ENCODE measurements around the gene KDM3A.

KDM3A gene

DNA sequence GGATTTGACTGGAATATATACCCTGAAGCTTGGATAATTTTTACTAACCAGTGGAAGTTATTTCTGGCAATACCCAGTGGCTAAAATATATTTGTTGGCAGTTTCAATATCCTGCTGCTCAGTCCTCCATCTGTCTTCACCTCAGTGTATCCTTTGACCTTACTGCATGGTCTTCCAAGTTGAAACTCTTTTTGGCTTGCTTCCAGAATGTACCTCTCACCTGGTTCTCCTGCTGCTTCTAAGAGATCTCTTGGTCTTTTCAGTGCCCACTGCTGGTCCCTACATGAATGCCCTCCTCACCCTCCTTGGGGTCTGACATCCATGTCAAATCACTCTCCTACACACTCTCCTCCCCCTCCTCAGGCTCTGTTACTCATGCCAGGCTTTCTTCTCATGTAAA, 4.8 kb upstream of the KDM3A start:
- TF ChIP-seq, protein P1, sequence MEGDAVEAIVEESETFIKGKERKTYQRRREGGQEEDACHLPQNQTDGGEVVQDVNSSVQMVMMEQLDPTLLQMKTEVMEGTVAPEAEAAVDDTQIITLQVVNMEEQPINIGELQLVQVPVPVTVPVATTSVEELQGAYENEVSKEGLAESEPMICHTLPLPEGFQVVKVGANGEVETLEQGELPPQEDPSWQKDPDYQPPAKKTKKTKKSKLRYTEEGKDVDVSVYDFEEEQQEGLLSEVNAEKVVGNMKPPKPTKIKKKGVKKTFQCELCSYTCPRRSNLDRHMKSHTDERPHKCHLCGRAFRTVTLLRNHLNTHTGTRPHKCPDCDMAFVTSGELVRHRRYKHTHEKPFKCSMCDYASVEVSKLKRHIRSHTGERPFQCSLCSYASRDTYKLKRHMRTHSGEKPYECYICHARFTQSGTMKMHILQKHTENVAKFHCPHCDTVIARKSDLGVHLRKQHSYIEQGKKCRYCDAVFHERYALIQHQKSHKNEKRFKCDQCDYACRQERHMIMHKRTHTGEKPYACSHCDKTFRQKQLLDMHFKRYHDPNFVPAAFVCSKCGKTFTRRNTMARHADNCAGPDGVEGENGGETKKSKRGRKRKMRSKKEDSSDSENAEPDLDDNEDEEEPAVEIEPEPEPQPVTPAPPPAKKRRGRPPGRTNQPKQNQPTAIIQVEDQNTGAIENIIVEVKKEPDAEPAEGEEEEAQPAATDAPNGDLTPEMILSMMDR (conservative IDR thresholded peaks at IDR 0.05): no peak
- H3K27ac ChIP-seq: no peak overlapping the region

DNA sequence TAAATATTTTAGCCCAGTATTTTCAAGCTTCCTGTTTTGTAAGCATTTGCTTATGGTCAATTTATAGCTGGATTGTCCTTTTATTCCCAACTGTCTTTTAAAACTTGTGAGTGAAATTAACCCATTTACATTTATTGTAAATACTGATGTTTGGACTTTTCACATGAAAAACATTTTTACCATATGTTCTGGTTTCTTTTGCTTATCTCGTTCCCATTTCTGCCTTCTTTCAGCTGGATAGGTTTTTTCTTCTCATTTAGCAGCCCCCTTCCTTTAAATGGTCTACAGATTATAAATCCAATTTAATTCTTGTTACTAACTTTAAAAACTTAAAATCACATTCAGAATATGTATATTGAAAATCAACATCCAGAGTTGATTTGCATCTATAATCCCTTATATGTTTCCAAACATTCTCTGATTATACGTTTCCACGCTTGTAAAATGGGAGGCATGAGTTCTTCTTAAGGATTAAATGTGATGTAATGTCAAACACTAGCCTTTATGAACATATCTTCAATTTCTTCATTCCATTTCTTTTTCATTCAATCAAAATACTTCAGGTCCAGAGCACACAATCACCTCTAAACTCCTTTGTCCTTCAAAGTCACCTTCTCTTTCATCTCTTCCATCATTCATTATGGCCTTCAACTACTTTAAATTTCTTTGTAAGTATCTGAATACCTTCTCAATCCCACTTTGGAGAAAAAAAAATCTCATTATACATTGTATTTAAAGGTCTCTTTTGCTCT, 1.1 kb upstream of the KDM3A start:
- peak overlapping the region; percentile 96 for H3K27ac ChIP-seq

DNA sequence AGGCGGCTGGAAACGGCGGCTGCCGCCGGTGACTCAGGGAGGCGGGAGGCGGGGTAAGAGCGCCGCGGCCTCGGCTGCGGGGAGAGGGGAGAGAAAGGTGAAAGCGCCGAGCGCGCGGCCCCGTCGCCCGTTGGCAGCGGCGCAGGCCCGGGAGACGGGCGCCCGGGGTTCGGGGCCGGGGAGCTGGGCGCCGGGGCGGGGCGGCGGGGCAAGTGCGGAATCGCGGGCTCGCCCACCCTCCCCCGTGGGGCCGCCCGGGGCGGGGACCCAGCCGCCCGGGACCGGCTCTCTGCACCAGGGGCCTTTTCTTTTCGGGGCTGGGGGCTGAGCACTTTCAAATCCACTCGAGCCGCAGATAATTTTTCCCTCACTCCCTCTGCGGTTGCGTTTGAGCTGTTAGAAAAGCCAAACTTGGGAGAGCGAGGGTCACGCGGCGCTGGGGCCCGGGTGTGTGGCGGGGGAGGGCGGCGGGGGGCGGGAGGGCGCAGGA, 266 bp downstream of the KDM3A start:
- H3K27ac ChIP-seq: peak overlapping the region; percentile 96
- TF ChIP-seq, protein P1 (conservative IDR thresholded peaks at IDR 0.05): no peak

More for the DNA sequence above, 1.1 kb upstream of the KDM3A start:
- TF ChIP-seq, protein P1 (conservative IDR thresholded peaks at IDR 0.05): no peak

DNA sequence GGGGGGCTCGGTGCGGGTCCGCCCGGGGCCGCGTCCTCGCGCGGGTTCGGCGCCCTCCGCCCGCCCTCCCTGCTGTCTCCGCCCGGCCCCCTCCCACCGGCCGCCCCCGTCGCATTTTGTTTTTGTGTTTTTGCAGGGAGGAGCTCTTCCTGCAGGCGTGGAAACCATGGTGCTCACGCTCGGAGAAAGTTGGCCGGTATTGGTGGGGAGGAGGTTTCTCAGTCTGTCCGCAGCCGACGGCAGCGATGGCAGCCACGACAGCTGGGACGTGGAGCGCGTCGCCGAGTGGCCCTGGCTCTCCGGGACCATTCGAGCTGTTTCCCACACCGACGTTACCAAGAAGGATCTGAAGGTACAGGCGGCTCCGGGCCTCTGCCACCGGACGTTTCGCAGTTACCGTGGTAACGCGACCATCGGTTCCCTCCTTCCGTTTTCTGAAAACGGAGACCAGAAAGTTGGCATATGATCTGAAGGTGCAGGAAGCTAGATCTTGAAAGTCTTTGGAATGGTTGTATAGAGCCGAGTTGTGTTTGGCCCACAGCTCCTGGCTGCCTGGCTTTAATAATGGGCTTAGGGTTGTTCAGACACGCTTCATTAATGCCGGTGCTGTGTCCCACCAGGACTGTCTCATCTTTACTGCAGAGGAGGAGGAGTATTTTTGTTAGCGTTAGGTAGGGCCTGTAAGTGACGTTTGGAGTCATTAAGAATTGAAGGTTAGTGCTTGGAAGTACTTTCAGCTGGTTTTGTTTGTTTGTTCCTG, 891 bp downstream of the KDM3A start:
- H3K27ac ChIP-seq: peak overlapping the region; percentile 96
- TF ChIP-seq, protein P1 (conservative IDR thresholded peaks at IDR 0.05): no peak

DNA sequence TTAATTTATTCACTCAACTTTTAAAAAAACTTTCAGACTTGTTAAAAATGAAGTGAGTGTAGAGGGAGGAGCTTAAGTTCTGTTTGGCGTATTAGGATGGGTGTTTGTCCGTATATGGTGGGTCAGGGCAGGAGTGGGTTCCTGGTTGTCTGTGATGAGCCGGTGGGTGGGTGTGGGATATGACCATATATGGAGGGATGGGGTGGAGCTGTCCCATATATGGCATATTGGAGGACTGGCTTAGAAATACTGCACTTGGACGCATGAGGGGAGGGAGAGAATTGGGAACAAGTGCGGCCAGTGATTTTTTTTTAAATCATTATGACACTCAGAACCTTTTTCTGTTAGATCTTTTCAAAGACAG, 1.5 kb downstream of the KDM3A start:
- TF ChIP-seq, protein P1 (conservative IDR thresholded peaks at IDR 0.05): no peak
- H3K27ac ChIP-seq: peak overlapping the region; percentile 96

DNA sequence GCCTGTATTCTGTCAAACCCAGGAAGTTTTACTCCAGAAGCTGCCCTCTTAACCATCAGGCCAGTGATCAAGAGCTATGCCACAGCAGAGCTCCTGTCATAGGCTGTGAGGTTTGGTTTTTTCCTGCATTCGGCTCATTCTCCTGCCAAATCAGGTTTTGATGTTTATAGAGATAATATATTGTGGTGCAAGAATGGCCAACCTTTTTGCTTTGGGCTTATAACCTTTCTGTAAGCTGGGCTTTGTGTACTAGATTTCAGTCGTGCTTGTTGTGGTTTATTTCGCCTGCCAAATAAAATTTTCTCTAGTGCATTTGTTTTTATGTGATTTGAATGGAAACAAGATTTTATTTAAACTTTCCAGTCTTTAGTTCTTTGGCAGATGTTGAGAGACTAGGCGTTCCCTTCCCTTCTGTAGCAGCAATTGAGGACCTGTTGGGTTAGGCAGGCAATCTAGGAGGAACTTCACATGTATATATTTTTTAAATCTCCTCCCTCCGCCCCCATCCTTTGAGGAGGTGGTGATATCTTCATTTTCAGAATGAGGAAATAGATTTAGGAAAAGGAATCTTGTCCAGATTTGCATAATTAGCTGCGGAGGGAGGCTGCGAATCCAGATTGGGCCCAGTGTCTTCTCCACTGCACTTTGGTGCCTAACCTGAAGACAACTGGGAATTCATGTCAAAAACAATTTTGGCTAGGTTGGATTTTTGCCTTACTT, 2.6 kb downstream of the KDM3A start:
- TF ChIP-seq, protein P1 (conservative IDR thresholded peaks at IDR 0.05): no peak
- H3K27ac ChIP-seq: peak overlapping the region; percentile 96; the same call in 1 of the 2 replicates

DNA sequence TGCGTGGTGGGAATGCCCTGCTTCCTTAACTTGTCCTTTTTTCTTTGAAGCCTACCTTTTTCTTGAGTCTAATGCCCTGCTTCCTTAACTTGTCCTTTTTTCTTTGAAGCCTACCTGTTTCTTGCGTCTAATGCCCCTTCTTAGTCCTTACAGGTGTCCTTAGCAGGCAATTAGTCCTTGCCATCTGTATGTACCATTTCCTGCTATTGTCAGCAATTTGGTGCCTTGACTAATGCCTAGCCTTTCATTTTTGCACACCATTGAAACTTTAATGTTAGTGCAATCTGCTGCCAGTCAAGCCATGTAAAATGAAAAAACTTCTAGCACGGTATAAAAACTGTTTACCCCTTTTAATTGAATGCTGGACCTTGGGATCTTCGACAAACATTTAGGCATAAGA, 4.3 kb downstream of the KDM3A start:
- no peak overlapping the region for H3K27ac ChIP-seq
- TF ChIP-seq, protein P1 (conservative IDR thresholded peaks at IDR 0.05): no peak
